ENCODE data around the gene LSM10. TPM values are rescaled to one million over a fixed set of nuclear protein-coding genes. Genes with fewer than 3 reads are reported as not detected.

LSM10 gene
- total RNA-seq, 1 donor from 2014 or later, result 57.5 TPM

- Mint-ChIP-seq H3K27me3 (ENCODE audit: insufficient read depth) (peaks cover 9% of the 10 kb centered on the region), H3K4me1 (ENCODE audit: low read depth) (peaks cover 18% of the 10 kb centered on the region), H3K4me3 (no peak overlapping the region), H3K36me3 (ENCODE audit: low read depth) (peaks cover 9% of the 10 kb centered on the region), H3K9me3 (no peaks in the 10 kb centered on the region), H3K27ac (no peak overlapping the region)
- no peak for DNase-seq (ENCODE audit: low spot score)
- intact Hi-C loops (cut with micrococcal nuclease), result no loop called here
Measured at GRCh38 chr1:36401602-36402503, 4.1 kb upstream of the LSM10 start.

- H3K27me3 Mint-ChIP-seq (ENCODE audit: insufficient read depth), result peaks cover 2% of the 10 kb centered on the region
- no peaks in the 10 kb centered on the region for H3K9me3 Mint-ChIP-seq
- peak overlapping the region; percentile 18 for H3K27ac Mint-ChIP-seq
- intact Hi-C loops (cut with micrococcal nuclease), result no loop called here
- H3K4me1 Mint-ChIP-seq (ENCODE audit: low read depth), result peaks cover 23% of the 10 kb centered on the region
- H3K36me3 Mint-ChIP-seq (ENCODE audit: low read depth), result peaks cover 12% of the 10 kb centered on the region
- DNase-seq (ENCODE audit: low spot score), result no peak
- no peak overlapping the region for H3K4me3 Mint-ChIP-seq
Measured at GRCh38 chr1:36400825-36401601, 3.3 kb upstream of the LSM10 start.

- DNase-seq (ENCODE audit: low spot score), result no peak
- H3K36me3 Mint-ChIP-seq (ENCODE audit: low read depth), result peaks cover 12% of the 10 kb centered on the region
- H3K4me1 Mint-ChIP-seq (ENCODE audit: low read depth), result peaks cover 23% of the 10 kb centered on the region
- intact Hi-C loops (cut with micrococcal nuclease), result no loop called here
- H3K9me3 Mint-ChIP-seq, result no peaks in the 10 kb centered on the region
- H3K27me3 Mint-ChIP-seq (ENCODE audit: insufficient read depth), result peaks cover 2% of the 10 kb centered on the region
- no peak overlapping the region for H3K4me3 Mint-ChIP-seq
- H3K27ac Mint-ChIP-seq, result no peak overlapping the region
Measured at GRCh38 chr1:36400514-36400824, 2.8 kb upstream of the LSM10 start.

GRCh38 chr1:36398370-36398977 lies 766 bp upstream of the LSM10 start:
- peaks cover 14% of the 10 kb centered on the region for H3K36me3 Mint-ChIP-seq (ENCODE audit: low read depth)
- peaks cover 23% of the 10 kb centered on the region for H3K4me1 Mint-ChIP-seq (ENCODE audit: low read depth)
- intact Hi-C loops (cut with micrococcal nuclease), result no loop called here
- H3K27me3 Mint-ChIP-seq (ENCODE audit: insufficient read depth), result no peaks in the 10 kb centered on the region
- no peak for DNase-seq (ENCODE audit: low spot score)
- H3K27ac Mint-ChIP-seq, result peak overlapping the region; percentile 98
- H3K9me3 Mint-ChIP-seq, result no peaks in the 10 kb centered on the region
- peak overlapping the region; percentile 97 for H3K4me3 Mint-ChIP-seq

GRCh38 chr1:36397083-36397377 lies 678 bp downstream of the LSM10 start:
- Mint-ChIP-seq H3K27me3 (ENCODE audit: insufficient read depth) (no peaks in the 10 kb centered on the region), H3K4me3 (peak overlapping the region; percentile 97), H3K36me3 (ENCODE audit: low read depth) (peaks cover 23% of the 10 kb centered on the region), H3K4me1 (ENCODE audit: low read depth) (peaks cover 29% of the 10 kb centered on the region), H3K9me3 (no peaks in the 10 kb centered on the region), H3K27ac (peak overlapping the region; percentile 98)
- no peak for DNase-seq (ENCODE audit: low spot score)
- intact Hi-C loops (cut with micrococcal nuclease), result loop anchor here (1.0 to 2.0 kb wide), 6 partner anchors 11 to 309 kb away; partner anchors contain the start of genes ADPRS and TRAPPC3

- Mint-ChIP-seq H3K9me3 (no peaks in the 10 kb centered on the region), H3K4me3 (peak overlapping the region; percentile 97), H3K4me1 (ENCODE audit: low read depth) (peaks cover 29% of the 10 kb centered on the region), H3K27me3 (ENCODE audit: insufficient read depth) (no peaks in the 10 kb centered on the region), H3K36me3 (ENCODE audit: low read depth) (peaks cover 27% of the 10 kb centered on the region), H3K27ac (peak overlapping the region; percentile 35)
- intact Hi-C loops (cut with micrococcal nuclease), result loop anchor here (2.0 kb wide), 2 partner anchors 16 to 24 kb away; no protein-coding TSS in a partner anchor
- no peak for DNase-seq (ENCODE audit: low spot score)
Measured at GRCh38 chr1:36396359-36396758, 1.3 kb downstream of the LSM10 start.

GRCh38 chr1:36393686-36394085 lies 4.0 kb downstream of the LSM10 start:
- no peak overlapping the region for H3K27ac Mint-ChIP-seq
- no peaks in the 10 kb centered on the region for H3K27me3 Mint-ChIP-seq (ENCODE audit: insufficient read depth)
- no peaks in the 10 kb centered on the region for H3K9me3 Mint-ChIP-seq
- peaks cover 24% of the 10 kb centered on the region for H3K4me1 Mint-ChIP-seq (ENCODE audit: low read depth)
- DNase-seq (ENCODE audit: low spot score), result no peak
- intact Hi-C loops (cut with micrococcal nuclease), result no loop called here
- no peak overlapping the region for H3K4me3 Mint-ChIP-seq
- peaks cover 41% of the 10 kb centered on the region for H3K36me3 Mint-ChIP-seq (ENCODE audit: low read depth)

- Mint-ChIP-seq H3K27ac (no peak overlapping the region), H3K27me3 (ENCODE audit: insufficient read depth) (no peaks in the 10 kb centered on the region), H3K36me3 (ENCODE audit: low read depth) (peaks cover 40% of the 10 kb centered on the region), H3K9me3 (no peaks in the 10 kb centered on the region), H3K4me1 (ENCODE audit: low read depth) (peaks cover 20% of the 10 kb centered on the region), H3K4me3 (no peak overlapping the region)
- intact Hi-C loops (cut with micrococcal nuclease), result no loop called here
- no peak for DNase-seq (ENCODE audit: low spot score)
Measured at GRCh38 chr1:36392836-36393235, 4.9 kb downstream of the LSM10 start.

GRCh38 chr1:36391271-36391670 lies 6.4 kb downstream of the LSM10 start:
- intact Hi-C loops (cut with micrococcal nuclease), result no loop called here

GRCh38 chr1:36390411-36390810 lies 7.3 kb downstream of the LSM10 start:
- Mint-ChIP-seq H3K4me3 (no peak overlapping the region), H3K27me3 (ENCODE audit: insufficient read depth) (no peaks in the 10 kb centered on the region), H3K4me1 (ENCODE audit: low read depth) (peaks cover 28% of the 10 kb centered on the region), H3K36me3 (ENCODE audit: low read depth) (peaks cover 31% of the 10 kb centered on the region), H3K27ac (no peak overlapping the region), H3K9me3 (no peaks in the 10 kb centered on the region)
- DNase-seq (ENCODE audit: low spot score), result no peak
- intact Hi-C loops (cut with micrococcal nuclease), result no loop called here

More at GRCh38 chr1:36391271-36391670, 6.4 kb downstream of the LSM10 start:
- Mint-ChIP-seq H3K4me3 (no peak overlapping the region), H3K27me3 (ENCODE audit: insufficient read depth) (no peaks in the 10 kb centered on the region), H3K4me1 (ENCODE audit: low read depth) (peaks cover 25% of the 10 kb centered on the region), H3K27ac (no peak overlapping the region), H3K36me3 (ENCODE audit: low read depth) (peaks cover 33% of the 10 kb centered on the region), H3K9me3 (no peaks in the 10 kb centered on the region)
- DNase-seq (ENCODE audit: low spot score), result no peak

- no peak overlapping the region for H3K27ac Mint-ChIP-seq
- H3K4me3 Mint-ChIP-seq, result no peak overlapping the region
- H3K9me3 Mint-ChIP-seq, result no peaks in the 10 kb centered on the region
- intact Hi-C loops (cut with micrococcal nuclease), result loop anchor here (5.0 to 10.0 kb wide), 4 partner anchors 68 to 1302 kb away; partner anchors contain the start of genes ADPRS, AGO3, CDCA8 and EVA1B
- DNase-seq (ENCODE audit: low spot score), result no peak
- no peaks in the 10 kb centered on the region for H3K27me3 Mint-ChIP-seq (ENCODE audit: insufficient read depth)
- H3K4me1 Mint-ChIP-seq (ENCODE audit: low read depth), result peaks cover 28% of the 10 kb centered on the region
- H3K36me3 Mint-ChIP-seq (ENCODE audit: low read depth), result peaks cover 30% of the 10 kb centered on the region
Measured at GRCh38 chr1:36389999-36390398, 7.7 kb downstream of the LSM10 start.

- Mint-ChIP-seq H3K36me3 (ENCODE audit: low read depth) (peaks cover 29% of the 10 kb centered on the region), H3K4me1 (ENCODE audit: low read depth) (peaks cover 35% of the 10 kb centered on the region), H3K4me3 (no peak overlapping the region), H3K9me3 (no peaks in the 10 kb centered on the region), H3K27me3 (ENCODE audit: insufficient read depth) (no peaks in the 10 kb centered on the region), H3K27ac (no peak overlapping the region)
- intact Hi-C loops (cut with micrococcal nuclease), result loop anchor here (5.0 to 10.0 kb wide), 4 partner anchors 67 to 1303 kb away; partner anchors contain the start of genes ADPRS, AGO3, CDCA8 and EVA1B
- no peak for DNase-seq (ENCODE audit: low spot score)
Measured at GRCh38 chr1:36389261-36389660, 8.4 kb downstream of the LSM10 start.
